Stimulated activated CD4-positive, alpha-beta T cell treated with anti-CD3 and anti-CD28 coated beads, Interleukin-4, amount 100 ng/mL, for 4 hours (primary cell): ENCODE results near the gene FAM162A.
"Not testable (repeated sequence)": the region's sequence is repeated elsewhere in the genome, so short reads cannot be mapped to it uniquely, and the experiment has no call there.

Experiments
- DNase-seq, 2 experiments: peaks; one replicate each; pipeline ENCODE4 v3.0.0-alpha.2; 2020

FAM162A gene, protein sequence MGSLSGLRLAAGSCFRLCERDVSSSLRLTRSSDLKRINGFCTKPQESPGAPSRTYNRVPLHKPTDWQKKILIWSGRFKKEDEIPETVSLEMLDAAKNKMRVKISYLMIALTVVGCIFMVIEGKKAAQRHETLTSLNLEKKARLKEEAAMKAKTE

DNA sequence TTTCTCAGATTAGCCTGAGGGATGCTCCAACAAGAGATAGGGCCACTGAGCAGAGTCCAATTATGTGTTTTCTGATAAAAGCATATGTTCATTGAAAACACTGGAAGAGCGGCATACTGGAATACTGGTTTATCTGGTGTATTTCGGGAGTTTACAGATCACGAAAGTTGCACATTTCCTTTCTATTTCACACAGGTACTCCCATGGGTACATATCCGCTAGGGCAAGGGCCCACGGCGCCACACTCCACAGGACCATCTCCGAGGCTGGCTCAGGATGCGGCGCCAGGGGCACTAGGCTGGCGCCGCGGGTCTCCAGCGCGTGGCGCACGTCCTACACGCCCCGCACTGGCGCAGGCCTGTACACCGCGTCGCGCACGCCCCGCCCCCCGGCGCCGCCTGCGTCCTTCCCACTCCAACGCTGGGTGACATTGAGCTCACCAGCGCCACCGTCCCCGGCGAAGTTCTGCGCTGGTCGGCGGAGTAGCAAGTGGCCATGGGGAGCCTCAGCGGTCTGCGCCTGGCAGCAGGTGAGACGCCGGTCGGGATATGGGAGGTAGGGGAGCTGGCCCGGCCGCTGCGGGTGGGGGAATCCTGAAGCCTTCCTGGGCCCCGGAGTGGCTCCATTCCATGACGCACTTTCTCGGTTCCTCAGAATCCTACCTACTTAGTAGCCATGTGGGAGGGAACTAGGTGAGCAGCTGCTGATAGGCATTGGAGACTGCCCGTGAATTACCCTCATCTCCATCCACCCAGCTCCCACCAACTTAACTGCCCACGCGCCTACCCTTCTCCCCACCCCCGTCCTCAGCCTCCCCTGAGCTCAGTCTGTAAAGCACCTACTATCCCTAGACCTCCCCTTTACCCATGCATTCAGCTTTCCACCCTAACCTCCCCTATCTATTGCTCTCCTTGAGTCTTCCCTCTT lies at the start of gene FAM162A:
Gene FAM162A (plus strand): TSS at position 412 of the 927 bp plus-strand sequence. CDS start 84 bp downstream, at position 496.
- DNase-seq = peak; percentile 90 to 91

DNA sequence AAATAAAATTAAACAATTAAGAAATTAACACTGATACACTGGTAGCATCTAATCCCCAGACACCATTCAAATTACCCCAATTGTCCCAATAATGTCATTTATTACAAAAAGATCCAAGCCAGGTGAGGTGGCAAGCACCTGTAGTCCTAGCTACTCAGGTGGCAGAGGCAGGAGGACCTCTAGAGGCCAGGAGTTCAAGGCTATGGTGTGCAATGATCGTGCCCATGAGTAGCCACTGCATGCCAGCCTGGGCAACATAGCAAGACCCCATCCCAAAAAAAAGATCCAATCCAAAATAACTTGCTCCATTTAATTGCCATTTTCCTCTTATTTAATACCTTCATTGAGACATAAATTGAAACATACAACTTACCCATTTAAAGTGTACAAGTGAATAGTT lies 41.2 kb upstream of the FAM162A start:
- DNase-seq = no peak

DNA sequence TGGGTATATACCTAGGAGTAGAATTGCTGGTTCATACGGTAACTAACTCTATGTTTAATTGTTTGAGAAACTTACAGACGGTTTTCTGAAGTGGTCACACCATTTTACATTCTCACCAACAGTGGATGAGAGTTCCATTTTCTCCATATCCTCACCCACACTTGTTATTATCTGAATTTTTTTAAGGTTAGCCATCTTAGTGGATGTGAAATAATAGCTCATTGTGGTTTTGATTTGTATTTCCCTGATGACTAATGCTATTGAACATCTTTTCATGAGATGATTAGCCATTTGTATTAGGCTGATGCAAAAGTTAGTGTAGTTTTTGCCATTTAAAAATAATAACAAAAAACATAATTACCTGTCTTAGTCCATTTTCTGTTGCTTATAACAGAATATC lies 40.3 kb upstream of the FAM162A start:
- DNase-seq = no peak

DNA sequence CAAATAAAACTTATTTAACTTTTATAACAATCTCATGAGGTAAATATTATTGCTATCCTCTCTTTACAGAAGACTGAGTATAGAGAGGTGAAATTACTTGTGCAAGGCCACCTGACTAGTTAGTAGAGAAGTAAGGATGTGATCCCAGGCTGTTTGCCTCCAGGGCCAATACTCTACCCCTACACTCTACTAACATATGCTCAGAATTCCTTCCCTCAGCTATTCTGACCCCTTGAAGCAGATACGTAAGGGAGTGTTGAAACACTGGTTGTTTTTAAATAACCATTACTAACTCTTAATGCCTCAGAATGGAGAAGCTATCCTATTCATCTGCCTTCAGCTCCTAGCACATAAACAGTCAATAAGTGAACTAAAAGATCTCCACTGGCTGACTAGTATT lies 34.8 kb upstream of the FAM162A start:
- DNase-seq = no peak

DNA sequence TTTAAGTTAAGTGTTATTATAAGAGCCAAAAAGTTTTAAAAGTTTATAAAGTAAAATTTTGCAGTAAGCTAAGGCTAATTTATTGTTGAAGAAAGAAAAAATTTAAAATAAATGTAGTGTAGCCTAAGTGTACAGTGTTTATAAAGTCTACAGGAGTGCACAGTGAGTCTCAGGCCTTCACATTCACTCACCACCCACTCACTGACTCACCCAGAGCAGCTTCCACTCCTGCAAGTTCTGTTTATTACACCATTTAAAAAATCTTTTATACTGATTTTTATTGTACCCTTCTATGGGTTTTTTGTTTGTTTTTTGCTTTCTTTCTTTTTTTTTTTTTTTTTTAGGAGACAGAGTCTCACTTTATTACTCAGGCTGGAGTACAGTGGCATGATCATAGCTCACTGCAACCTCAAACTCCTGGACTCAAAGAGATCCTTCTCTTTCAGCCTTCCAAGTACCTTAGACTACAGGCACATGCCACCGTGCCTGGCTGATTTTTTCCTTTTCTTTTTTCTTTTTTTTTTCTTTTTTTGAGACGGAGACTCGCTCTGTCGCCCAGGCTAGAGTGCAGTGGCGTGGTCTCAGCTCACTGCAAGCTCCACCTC lies 33.1 kb upstream of the FAM162A start:
- DNase-seq = peak in 1 of 2 experiments; percentile 3

DNA sequence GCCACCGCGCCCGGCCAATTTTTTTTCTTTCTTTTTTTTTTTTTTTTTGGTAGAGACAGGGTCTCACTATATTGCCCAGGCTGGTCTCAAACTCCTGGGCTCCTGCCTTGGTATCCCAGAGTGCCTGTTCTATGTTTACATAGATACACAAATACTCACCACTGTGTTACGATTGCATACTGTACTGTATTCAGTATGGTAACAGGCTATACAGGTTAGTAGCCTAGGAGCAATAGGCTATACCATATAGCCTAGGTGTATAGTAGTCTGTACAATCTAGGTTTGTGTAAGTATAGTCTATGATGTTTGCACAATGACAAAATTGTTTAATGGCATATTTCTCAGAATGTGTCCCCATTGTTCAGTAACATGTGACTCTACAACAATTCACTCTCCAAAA lies 32.4 kb upstream of the FAM162A start:
- DNase-seq = no peak

DNA sequence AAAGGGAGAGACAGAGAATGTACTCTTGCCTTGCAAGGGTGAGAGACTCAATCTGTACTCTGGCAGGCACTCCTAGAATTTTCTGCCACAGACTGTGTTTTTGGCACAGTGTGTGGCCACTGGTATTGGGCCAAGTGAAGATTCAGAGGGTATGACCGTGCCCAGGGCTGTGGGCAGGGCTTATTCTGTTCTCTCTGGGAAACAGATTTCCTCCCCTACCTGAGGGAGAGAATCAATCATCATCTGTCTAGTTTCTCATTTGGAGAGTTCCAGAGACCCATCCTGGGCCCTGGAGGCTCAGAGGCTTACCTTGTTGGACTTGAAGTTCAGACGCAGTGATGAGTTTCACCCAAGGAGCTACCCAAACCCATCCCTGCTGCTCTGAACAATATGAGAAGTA lies 30.8 kb upstream of the FAM162A start:
- DNase-seq = no peak

DNA sequence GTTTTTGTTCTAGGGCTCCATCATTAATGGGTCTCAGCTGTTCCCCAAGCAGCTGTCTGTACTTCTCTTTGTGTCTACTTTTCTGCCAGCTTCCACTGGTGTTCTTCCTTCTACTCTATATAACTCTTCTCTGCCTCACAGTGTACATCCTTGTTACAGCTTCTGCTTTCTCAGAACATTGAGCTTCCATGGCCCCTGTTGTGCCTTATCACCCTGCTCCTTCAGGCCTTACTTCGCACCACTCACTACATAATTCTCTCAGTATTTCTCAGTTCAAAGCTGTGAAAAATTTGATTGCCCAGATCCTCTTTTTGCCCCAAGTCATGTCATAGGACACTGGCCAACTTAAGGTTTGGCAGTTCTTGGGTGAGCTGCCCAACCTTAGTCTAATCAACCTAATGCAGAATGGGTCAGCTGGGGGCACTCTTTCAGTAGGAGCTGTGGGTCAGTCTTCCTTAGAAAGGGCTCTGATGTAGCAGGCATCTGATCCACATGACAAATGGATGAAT lies 30.0 kb upstream of the FAM162A start:
- DNase-seq = no peak

DNA sequence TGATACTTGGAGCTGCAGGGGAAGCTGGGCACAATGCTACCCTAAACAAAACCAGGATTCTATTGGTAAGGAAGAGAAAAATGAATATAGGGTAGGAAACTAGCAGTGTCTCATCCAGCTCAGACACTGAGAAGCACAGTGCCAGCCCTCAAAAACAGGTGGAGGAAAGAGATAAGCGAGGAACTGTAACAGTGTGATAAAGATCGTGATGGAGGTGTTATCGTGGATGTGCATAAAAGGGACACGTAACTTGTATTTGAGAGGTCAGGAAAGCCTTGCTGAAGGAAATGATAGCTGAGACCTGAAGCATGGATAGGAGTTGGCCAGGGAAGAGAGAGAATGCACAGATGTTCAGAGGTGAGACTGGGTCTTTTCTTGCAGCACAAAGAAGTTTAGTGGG lies 28.4 kb upstream of the FAM162A start:
- no peak for DNase-seq

DNA sequence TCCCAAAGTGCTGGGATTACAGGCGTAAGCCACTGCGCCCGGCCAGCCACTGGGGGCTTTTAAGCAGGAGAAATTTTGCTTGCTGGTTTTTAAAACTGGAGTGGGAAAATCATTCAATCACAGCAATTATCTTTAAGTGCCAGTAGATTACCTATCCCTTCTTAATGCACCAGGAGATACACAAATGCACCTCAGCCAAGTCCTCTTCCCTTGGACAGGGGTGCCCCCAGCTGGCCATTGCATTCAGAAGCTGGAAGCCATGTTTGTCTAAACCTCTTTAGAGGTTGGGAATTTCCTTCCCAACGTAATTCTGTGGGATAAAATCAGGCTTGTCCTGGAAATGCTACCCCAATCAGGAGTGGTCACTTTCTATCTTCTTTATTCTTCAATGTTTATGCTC lies 27.6 kb upstream of the FAM162A start:
- DNase-seq = no peak

DNA sequence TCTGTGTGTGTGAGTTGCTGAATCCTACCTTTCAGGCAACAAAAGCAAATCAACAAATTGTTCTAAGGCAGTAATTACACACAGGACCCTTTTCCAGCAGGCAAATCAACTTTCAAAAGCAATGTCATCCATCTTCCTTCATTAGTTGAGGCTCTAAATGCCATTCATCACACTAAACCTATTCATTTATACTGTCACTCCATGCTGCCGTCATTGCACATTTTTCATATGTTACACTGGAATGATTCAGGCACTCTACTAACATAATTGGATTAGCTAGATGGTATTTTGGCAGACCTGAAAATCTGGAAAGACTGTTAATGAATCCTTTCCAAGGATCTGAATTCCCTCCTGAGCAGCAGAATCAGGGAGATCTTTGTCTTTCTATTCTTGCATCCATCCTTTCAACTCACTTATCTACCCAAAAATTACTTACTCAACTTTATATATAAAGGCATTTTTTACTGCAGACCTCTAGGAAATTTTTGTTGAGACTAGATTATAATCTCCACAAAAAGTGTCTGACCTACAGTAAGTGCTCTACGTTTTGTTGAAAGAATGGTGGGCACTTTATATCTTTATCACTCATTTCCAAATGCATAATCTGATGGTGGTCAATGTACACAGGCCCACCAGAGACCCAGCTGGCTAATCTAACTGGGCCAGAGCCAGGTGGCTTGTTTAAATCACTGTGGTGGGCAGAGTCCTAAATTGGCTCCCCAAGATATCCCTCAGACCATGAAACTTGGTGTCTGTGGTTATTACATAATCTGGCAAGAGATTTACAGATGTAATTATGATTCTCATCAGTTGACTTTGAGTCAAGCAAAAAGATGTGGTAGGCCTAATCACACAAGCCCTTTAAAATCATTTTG lies 25.9 kb upstream of the FAM162A start:
- no peak for DNase-seq

DNA sequence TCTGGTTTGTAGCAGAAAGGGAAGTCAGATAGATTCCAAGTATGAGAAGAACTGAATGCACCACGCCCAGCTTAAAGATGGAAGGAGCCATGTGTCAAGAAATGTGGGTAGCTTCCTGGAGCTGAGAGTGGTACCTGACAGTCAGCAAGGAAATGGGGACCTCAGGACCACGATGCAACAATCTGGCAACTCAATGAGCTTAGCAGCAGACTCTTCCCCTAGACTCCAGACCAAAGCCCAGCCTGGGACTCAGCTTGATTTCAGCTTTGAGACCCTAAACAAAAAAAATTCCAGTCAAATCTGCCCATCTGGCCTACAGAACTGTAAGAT lies 25.3 kb upstream of the FAM162A start:
- DNase-seq = no peak

DNA sequence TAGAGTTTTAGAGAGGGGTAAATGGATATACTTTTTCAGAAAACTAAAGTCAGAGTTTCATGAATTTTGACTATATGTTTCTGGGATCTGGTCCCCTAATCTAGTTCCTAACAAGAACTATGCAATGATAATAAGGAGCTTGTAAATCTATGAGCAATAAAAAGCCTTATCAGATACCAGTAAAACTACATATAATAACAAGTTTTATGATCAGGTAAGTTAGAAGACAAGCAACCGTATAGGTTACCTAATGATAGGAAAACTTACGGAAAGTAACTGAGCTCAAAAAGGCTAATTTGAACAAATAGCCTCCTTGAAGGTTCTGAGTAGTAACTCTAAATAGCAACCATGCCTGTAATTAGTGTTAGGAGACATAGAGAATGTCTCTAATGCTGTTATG lies 22.0 kb upstream of the FAM162A start:
- no peak for DNase-seq

DNA sequence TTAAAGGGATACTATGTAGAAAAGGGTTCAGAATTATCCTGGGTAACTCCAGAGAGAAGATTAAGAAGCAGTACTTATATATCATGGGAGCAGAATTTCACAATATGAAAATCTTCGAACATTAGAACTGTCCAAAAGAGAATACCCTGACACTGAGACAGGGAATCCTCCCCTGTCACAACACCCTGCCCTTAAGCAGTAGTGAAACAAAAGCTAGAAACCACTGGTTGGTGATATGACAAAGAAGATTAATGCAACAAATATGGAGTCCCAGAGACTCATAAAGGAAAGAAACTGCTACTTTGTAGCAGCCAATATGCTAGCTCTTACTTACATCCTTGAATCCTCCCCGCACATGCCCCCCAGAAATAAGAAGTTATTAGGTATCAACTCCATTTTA lies 19.5 kb upstream of the FAM162A start:
- no peak for DNase-seq

DNA sequence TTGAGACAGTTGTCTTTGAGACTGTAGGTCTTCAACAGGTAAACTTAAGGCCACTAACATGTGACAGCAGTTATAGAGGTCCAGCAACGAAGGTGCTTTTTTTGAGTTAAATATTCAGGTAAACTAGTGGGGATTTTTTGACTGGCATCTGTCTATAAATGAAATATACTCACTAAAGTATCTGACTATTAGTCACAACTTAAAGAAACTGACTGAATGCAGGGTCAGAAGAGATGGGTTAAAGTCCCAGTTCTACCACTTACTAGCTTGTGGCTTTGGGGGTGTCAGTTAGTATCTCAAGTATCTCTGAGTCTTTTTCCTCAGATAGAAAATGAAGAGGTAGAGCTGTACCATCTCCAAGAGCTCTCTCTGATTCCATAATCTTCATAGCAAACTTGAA lies 18.9 kb upstream of the FAM162A start:
- DNase-seq = no peak

DNA sequence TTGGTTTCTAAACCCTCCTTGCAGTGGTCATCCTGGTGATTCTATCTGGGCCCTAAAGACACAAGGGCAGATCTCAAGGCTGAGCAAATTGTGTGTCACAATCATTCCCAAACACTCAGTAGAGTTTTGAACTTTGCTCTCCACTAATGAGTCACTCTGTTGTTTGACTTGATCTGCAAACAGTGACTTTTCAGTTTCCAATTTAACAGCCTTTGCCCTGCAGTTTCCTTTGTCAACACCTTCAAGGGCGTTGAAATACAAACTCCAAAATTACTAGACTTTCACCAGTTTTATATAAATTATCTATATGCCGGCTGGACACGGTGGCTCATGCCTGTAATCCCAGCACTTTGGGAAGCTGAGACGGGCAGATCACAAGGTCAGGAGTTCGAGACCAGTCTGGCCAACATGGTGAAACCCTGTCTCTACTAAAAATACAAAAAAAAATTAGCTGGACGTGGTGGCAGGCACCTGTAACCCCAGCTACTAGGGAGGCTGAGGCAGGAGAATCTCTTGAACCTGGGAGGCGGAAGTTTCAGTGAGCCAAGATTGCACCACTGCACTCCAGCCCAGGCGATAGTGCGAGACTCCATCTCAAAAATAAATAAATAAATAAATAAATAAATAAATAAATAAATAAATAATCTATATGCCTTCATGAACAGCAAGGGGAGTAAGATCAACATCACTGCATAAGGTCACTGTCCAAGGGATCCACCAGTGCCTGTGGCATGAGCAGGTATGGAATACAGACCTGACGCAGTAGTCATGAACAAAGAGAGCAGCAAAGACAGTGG lies 18.2 kb upstream of the FAM162A start:
- not testable (repeated sequence) for DNase-seq

DNA sequence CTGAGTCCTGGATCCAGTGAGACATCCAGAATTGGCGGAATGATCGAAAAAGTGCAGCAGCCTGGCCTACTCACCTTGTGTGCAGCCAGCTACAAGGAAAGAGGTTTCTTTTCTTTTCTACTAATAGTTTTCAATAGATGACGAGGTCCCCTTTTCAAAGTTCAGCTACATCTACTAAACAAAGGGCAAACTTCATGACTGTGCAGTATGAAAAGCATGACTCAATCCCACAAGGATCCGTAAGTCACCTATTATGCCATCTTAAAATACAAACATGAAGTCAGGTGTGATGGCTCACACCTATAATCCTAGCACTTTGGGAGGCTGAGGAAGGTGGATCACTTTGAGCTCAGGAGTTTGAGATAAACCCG lies 17.6 kb upstream of the FAM162A start:
- DNase-seq = no peak

DNA sequence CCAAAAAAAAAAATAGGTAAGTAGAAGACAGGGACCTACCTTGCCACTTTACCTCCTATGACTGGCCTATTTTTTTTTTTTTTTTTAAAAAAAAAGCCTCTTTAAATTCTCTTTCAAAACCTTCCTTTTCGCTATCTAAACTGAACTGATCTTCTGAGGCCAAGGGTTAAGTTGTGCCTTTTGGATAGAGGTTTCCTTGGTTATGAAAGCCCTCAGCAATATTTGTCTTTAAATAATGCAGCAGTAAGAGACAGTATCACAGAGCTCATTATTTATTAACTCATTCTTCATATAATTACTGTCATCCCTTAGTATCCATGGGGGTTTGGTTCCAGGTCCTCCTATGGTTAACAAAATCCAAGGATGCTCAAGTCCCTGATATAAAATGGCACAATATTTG lies 9.9 kb upstream of the FAM162A start:
- no peak for DNase-seq

DNA sequence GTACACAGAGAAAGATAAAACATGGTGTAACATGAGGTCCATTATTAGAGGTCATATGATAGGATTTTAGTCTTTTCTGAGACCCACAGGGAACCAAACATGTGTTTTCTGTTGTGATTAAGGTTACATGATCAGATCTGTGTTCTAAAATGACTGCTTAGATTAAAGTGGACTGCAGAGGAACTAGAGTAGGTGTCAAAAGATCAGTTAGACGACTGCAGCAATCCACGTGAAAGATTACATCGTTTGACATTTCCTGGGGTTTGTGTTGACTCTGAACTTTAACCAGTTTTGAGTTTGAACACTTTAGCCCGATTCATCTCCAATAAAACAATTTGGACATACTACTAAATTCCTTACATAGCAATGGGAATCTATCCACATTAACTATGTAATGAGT lies 6.0 kb upstream of the FAM162A start:
- DNase-seq = no peak

DNA sequence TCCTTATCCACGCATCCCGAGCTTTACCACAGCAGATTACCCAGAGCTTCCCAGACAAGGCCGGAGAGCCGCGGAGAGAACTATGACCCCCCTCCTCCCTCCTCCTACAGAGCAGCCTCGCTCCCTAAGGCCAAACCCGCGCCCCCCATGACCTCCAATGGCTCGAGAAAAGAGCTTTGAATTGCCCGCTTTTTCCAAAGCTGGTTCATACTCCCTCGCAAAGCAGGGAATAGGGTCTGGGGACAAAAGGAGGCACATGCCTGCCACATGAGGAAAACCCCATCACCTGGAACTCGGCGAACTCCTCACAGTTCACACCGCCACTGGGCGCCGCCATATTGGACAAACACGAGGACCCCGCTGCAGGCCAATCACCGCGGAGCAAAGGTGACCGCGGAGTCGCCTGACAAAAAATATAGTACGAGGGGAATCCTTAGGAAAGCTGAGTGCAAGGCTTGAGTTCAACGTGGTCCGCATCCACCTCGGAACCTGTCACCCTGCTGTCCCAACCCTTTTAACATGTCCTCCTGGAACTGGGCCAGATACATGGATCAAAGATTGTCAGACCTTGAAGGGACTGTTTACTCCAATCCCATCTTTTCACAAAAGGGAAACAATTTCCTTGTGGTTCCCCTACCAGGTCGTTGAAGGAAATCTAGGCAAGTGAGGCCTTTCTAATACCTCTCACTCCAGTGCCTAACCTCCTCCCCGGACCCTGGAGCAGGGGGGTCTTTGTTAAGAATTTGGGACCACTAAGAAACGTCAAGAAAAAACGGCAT lies 905 bp upstream of the FAM162A start, which contains the start of gene MIX23:
Gene MIX23 (minus strand): TSS at position 344 of the 779 bp plus-strand sequence. CDS start 7 bp downstream, at position 337.
- DNase-seq = peak; percentile 82 to 84

DNA sequence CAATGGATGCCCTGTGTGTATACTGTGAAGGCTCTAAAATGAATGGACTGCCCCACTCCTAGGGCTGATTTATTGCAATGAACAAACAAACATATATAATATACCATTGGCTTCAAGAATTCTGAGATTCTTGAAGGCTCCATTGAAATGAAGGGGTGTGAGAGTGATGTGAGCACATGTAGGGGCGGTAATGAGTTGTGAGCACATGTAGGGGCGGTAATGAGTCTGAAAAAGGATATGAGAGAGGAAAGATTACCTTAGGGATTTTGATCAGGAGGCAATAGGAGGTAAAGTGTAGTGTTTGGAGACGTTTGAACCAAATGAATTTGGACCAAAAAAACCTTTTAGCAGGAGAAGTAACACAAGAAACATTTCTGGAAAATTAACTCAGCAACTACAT lies 3.7 kb downstream of the FAM162A start:
- DNase-seq = no peak
